SKM-1 treated with dmso at 0.1 percent for 144 hours (cell line): Measurements from ENCODE around the gene SPATA33.
A peak's percentile ranks its signal among the peaks of the same experiment; 100 is the strongest.

Experiments
- DNase-seq: peaks from one replicate; lab custom pipeline; 2025; ENCODE audit not compliant: unreplicated experiment; lab: John Stamatoyannopoulos, UW

The SPATA33 gene

DNA sequence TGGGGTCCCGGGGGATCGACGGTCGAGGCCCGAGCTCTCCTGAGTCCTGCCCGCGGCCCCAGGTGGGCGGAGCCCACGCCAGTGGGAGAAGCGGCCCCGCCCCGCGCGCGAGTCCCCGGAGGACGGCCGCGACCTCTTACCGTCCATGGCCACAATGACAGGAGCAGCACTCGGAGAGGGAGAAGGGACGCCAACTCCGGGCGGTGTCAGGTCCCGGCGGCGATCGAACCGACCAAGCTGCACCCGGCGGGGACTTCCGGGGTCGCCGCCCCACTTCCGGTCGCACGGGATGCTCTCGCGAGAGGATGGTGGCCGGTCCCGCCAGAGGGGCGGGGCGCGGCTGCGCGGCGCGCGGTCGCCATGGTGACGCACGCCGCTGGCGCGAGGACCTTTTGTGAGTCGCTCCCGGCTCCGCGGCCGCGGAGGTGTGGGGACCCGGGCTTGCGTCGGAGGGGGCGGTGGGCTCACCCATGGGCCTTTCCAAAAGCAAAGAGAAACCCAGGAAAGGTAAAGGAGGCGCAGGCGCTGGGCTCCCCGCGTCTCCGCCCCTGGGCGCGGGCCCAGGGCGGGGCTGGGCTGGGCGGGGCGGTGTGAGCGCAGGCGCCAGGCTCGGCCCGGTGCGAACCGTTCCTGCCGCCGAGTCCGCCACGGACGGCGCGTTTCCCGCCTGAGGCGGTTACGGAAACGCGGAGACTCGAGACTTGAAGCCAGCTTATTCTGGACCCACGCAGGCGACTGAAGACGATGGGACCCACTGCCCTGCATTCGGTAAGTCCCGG is at the start of gene SPATA33, which contains the start of gene CHMP1A:
Gene SPATA33 (plus strand): TSS at position 395 of the 779 bp plus-strand sequence. CDS start 76 bp downstream, at position 471.
Gene CHMP1A (minus strand): TSS at position 267 of the 779 bp plus-strand sequence. CDS start 120 bp downstream, at position 147.
- DNase-seq, result peak; percentile 64

DNA sequence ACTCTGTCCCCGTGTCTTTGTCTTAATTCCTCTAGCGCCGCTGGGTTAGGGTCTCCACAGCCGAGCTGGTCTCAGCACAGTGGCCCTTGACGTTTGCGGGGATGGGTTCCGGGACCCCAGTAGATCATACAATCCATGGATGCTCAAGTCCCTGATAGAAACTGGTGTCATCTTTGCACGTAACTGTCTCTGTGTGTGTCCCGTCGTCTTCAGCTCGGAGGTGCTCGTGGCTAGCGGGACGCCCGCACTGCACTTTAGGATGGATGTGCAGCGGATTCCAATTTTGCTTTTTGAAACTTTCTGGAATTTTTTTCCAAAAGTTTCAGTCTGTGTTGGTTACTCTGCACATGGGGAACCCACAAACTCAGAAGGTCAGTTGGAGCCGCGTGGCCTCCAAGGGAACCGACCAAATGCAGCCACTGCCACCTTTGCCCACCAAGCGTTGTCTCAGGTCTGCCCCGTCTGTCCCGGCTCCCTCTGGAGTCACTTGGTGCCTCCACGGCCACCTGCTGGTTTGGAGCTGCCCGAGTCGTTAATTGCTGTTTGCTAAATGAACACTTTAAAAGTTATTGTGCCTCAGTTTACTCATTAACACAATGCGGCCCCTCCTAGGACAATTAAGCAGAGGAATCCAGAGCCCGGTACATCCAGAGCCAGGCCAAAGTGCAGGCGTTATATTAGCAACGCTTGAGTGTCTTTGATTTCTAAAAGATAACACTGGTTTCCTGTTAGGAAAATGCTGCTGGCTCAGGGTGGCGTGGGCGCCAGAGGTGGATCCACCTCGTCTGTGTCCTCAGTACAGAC is 49.5 kb upstream of the SPATA33 start:
- no peak for DNase-seq

DNA sequence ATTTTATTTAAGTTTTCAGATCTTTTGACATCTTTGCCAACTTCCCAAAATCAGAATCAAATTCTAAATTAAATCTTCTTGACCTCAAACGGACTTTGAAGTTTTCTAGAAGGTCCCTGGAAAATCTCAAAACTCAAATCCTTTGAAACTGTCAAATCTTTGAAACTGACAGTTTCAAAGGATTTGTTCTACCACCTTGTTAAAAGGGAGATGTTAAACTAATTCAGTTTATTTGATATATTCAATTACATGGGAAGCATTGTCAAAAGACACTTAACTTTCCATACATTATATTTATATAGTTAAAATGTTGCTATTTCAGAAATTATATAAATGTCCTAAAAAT is 47.6 kb upstream of the SPATA33 start:
- DNase-seq, result no peak

DNA sequence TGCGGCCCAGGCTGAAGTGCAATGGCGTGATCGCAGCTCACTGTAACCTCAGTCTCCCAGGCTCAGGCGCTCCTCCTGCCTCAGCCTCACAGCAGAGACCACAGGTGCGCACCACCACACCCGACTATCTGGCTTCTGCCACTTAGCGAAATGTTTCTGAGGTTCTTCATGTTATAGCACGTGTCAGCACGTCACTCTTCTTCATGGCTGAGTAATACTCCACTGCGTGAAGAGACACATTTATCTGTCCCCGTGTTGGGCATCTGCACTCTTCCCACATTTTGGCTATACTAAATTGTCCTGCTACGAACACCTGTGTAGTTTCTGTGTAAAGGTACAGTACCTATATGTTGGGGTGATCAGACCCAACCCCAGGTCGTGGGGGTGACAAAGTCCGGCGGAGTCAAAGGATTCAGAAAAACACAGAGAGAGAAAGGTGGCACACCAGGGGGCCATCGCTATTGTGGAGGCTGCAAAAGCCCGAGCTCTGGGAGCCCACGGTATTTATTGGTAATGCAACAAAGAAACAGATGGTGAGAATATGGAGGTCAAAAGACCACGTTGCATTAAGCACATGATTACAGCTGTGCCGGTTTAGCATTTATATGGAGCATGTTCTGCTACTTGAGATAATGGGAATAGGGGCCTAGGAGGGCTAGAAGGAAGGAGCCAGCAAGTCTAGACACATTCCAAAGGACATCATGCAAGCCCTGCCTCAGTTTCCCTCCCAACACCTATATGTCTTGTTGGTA is 45.0 kb upstream of the SPATA33 start:
- no peak for DNase-seq

DNA sequence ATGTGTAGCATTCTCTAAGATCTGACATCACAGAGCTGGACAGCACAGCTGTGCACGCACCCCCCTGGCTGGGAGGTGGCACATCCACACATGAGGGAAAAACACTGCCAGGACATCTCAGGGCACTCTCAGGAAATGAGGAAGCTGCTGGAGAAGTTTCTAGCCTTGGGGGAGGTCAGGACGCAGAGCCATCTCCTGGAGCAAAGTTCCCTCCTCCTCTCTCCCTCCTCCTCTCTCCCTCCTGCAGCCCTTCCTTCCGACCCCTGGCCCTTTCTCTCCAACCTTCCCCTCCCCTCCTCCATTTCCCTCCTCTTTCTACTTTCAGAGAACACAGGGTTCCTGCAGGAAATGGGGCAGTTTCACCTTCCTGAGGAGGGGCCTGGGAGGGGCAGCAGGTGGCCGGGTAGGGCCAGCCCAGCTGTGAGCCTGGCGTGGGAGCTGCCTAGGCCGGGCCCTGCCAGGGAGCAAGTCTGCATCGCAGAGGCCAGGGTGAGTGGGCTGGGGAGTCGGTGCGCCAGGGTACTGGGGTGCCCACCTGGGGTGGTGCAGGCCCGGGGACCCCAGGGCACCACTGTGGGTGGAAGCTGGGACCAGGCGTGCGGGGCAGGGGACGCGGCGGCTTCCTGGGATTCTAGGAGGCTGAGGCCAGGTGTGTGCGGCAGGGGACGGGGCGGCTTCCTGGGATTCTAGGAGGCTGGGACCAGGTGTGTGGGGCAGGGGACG is 44.2 kb upstream of the SPATA33 start, which contains the start of gene DPEP1:
Gene DPEP1 (plus strand): TSS at position 412 of the 723 bp plus-strand sequence. CDS start 16,769 bp downstream, outside the sequence.
- no peak for DNase-seq

DNA sequence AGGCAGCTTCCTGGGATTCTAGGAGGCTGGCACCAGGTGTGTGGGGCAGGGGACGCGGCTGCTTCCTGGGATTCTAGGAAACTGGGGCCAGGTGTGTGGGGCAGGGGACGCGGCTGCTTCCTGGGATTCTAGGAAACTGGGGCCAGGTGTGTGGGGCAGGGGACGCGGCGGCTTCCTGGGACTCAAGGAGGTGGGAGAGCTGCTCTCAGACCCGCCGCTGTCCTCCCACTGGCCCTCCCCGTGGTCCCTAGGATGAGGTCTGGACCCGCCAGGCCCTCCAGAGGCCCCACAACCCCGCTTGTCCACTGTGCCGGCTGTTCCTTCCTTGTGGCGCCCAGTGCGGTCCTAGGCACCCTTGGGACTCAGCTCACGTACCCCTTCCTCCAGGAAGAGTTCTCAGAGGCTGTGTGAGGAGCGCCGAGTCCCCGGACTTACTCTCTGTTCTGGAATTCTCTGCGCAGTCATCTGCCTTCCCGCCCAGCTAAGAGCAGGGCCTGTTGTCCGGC is 43.6 kb upstream of the SPATA33 start:
- no peak for DNase-seq

DNA sequence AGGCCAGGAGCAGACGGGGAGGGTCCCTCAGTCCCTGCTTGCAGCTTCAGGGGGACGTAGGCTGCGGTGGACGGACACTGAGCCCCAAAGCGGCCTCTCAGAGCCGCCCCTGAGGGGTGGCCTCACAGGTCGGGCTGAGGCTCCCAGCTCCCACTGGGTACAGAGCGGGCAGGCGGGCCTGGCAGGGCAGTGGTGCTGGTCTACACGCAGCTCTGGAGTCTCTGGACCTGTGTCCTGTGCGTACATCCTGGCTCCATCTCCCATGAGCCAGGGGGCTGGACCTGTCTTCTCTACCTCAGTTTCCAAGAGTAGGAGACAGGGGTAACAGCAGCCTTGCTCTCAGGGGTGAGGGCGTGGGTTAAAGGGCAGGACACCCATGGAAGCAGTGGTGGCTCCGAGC is 42.5 kb upstream of the SPATA33 start:
- DNase-seq, result no peak

DNA sequence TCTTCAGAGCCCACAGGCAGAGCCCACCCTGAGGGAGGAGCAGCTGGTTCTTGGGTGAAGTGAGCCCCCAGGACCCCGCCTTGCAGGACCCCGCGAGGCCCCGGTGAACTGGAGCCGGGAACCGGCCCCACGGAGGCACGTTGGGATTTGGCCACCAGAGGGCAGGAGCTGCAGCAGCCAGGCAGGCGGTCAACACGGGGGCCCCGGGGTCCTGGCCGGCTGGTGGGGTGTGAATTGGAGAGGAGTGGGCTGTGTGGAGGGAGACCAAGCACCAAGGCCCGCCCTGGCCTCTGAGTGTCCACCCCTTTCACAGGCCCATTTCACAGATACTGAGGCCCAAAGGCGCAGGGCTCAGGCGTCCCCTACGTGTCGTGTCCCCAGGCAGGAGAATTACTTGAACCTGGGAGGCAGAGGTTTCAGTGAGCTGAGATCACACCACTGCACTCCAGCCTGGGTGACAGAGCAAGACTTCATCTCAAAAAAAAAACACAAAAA is 42.0 kb upstream of the SPATA33 start:
- no peak for DNase-seq

DNA sequence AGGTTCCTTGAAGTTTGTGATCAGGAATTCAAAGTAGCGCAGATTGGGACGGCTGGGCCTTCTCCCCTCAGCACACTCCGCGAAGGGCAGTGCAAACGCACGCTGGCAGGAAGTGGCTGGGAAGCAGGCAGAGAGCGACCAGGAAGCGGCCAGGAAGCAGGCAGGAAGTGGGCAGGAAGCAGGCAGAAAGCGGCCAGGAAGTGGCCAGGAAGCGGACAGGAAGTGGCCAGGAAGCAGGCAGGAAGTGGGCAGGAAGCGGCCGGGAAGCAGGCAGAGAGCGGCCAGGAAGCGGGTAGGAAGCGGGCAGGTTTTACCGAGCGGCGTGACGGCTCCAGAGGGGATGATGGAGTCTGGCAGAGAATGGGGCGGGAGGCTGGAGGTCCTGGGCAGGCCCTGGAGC is 41.0 kb upstream of the SPATA33 start:
- DNase-seq, result no peak

DNA sequence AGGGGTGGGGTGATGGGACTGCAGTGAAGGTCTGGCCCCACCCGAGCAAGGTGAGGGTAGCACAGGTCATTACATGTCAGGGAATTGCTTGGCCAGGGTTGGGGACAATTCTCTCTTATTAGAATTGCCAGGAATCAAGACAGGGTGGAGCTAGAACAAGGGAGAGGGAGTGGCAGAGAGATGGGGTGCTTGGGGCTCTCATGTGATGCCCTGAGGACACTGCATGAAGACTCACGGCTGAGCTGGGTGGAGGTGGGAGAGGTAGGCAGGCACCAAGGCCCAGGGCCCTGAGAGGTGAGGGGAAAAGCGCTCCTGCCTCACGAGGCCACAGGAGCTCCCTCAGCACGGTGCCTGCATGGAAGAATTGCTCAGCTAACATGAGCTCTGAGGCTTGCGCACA is 40.6 kb upstream of the SPATA33 start:
- no peak for DNase-seq

DNA sequence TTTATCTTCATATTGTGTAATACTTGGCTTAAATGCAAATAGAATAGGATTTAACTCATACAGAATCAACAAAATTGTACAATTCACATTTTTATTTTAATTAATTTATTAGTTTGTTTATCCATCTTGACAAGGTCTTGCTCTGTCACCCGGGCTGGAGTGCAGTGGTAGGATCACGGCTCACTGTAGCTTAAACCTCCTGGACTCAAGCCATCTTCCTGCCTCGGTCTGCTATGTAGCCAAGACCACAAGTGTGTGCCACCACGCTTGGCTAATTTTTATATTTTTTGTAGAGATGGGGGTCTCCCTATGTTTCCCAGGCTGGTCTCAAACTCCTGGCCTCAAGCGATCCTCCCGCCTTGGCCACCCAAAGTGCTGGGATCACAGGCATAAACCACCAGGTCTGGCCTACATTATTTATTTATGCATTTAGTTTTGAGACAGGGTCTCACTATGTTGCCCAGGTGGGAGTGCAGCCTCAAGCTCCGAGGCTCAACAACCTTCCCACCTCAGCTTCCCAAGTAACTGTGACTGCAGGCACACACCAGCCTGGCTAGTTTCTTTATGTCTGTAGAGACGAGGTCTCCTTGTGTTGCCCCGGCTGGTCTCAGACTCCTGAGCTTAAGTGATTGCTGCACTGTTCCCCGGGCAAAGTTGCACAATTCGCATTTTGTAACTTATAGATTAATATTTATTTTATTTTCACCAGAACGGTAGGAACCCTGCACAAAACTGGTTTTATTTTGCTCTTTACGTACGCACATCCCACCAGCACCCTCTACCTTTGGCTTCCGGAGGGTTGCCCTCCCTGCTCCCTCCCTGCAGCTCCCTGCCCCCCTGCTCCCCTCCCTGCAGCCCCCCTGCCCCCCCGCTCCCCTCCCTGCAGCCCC is 39.3 kb upstream of the SPATA33 start:
- no peak for DNase-seq

DNA sequence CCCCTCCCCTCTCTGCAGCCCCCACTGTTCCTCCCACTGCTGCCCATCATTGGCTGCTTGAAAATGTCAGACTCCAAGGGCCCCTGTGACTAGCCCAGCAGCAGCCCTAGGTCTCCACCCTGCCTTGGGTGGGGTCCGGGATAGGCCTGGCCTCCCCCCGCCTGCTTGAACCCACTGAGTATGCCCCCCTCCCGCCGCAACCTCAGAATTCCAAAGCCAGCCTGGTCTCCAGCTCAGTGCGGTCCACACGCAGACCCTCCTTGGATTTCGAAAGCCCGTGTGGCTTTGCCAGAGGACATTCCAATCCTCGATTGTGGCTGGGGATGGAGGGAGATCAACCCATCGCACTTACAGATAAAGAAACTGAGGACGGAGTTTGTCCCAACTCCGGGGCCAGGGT is 37.8 kb upstream of the SPATA33 start:
- no peak for DNase-seq

DNA sequence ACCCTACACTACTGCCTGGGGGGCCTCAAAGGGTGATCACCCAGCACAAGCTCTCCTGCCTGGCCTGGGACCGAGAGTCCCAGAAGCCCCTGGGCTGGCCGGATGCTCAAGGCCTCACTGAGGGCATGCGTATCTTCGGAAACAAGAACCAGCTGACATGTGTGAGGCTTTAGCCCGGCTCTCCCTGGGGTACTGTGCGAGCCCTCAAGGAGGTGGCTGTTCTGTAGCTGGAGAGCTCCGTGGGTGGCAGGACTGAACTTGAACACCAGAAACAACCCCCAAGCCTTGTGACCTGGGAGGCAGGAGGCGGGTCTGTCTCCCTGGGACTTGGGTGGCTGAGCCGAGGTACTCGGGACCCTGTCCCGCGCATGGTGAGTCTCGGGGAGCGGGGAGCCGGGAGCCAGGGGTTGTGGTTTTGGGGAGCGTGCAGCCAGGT is 37.2 kb upstream of the SPATA33 start:
- no peak for DNase-seq

DNA sequence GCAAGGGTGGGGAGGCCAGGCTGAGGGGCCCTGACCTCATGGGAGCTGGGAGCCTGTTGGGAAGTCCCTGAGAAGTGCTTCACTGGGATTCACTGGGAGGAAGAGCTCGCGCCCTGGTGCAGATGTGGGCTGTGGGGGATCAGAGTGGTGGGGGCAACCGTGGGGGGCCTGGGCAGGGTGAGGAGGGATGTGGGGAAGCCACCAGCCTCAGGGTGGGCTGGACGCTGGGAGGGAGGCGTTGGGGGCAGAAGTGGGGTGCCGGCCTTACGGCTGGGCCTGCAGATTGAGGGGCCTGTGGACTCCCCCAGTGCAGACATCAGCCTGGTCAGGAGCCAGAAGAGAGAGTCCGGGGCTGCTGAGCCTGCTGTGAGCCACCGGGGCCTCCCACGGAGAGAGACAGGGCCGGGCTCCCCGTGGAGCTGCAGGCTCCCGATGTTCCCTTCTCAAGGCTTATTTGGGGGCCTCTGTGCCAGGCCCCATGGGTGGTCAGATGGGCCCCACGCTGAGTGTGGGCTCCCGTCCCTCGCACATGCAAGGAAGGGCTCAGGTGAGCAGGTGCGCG is 36.4 kb upstream of the SPATA33 start:
- DNase-seq, result no peak

DNA sequence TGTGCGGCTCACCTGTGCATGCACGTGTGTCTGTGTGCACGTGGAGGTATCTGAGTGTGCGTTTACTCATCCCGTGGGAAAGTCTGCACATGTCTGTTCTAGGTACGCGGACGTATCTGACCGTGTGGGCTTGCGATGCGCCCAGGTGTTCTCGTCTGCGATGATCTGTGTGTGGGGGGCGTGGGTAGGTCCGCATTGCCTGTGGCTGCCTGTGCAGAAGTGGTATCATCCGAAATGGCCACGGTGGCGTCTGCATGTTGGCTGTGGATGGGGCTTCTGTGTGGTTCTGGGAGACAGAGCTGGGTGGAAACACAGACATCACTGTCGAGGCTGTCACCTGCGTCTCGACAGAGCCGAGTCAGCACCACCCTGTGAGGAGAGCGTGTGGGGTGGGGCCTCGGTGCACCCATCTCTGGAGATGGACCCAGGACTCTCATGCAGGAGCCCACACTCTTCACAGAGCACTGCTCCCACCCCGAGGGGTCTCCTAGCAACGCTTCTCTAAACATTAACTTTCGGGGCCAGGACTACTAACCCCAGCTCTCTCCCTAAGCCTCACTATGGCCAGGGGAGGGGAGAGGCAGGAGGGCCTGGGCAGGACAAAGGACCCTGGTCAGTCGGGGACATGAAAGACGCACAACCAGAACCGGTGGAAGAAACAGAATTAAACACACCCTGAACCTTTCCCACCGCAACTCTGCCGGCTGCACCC is 35.8 kb upstream of the SPATA33 start:
- DNase-seq, result no peak

DNA sequence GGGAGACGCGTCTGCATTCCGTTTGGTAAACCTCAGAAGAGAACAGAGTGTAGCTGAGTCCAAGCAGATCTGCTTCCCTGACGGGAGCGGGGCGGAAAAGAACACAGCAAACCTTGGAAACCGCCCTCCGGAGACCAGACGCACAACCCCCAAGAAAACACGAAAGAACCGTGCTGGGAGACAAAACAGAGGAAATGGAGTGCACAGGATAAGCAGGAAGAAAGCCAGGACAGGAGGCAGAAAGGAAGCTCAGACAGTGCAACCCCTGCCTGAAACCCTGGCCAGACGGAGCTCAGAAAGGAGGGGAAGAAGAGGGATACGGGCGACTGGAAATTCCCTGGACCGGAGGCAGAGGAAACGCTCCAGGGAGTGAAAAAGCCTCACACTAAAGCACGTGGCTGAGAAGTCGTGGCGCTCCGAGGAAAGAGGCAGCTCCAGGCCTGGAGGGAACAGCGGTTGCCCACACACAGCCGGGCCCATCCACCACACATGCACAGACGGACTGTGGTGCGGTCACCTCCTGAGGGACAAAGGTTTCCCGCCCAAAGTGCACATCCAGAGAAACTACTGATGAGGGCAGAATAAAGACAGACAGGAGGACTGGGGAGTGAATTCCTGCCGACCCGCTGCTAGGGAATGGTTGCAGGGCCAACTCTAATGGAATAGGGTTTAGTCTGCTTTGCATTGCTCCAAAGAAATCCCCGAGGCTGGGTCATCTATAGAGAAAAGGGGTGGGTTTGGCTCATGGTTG is 34.0 kb upstream of the SPATA33 start:
- DNase-seq, result no peak
